NT2/D1 (cell line): Measurements from ENCODE around the gene EPB41L1.

Source experiments
- SUZ12 ChIP-seq: IDR thresholded peaks from 2 replicates; pipeline ENCODE4 v1.6.1; 2011; ENCODE audit not compliant: insufficient read length, insufficient read depth; ENCODE audit errors: extremely low read depth
- YY1 ChIP-seq: IDR thresholded peaks from 2 replicates; pipeline ENCODE4 v1.6.1; 2011; ENCODE audit not compliant: insufficient read length, insufficient read depth
- ZNF274 ChIP-seq: IDR thresholded peaks from 2 replicates; pipeline ENCODE4 v1.6.1; 2011; ENCODE audit warnings: mild to moderate bottlenecking, low read depth, low read length

DNA sequence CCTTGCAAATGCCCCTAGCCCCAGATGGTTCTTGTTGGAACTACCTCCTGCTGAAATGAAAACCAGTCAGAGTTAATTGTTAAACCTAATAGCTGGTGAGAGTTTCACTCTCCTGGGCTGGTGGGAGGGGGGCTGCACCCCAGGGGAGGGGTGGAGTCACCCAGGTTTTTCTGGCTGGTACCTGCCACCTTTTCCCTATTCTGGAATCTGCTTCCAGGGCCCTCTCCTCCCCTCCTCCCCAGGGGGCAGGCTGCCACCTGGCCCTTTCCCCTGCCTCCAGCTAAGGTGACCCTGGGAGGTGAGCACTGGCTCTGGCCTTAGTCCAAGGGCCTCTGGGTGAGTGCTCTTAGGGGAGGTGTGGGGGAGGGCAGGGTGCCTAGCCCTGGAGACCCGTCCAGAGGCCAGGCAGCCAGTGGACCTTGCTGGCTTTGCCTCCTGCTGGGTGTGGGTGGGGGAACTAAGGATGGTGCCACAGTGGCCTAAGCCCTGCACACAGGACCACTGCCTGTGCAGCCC, 48.8 kb upstream of the EPB41L1 start:
- TF ChIP-seq YY1 (no peak), SUZ12 (no peak), ZNF274 (no peak)
